ENCODE measurements around the gene KRT32.
"Not testable (repeated sequence)": the region's sequence is repeated elsewhere in the genome, so short reads cannot be mapped to it uniquely, and the experiment has no call there.

Gene KRT32

GRCh38 chr17:41434415-41434814 lies 32.8 kb downstream of the KRT32 start:
- TF ChIP-seq CTCF (IDR thresholded peaks at IDR 0.05; ENCODE audit: low read depth, low read length, missing control alignments): no peak
- H3K4me3 ChIP-seq (ENCODE audit: low read depth, low read length): no peak overlapping the region
- no peak for DNase-seq (ENCODE audit: low read depth)

GRCh38 chr17:41434005-41434404 lies 33.2 kb downstream of the KRT32 start:
- DNase-seq (ENCODE audit: low read depth): no peak
- TF ChIP-seq CTCF (IDR thresholded peaks at IDR 0.05; ENCODE audit: low read depth, low read length, missing control alignments): no peak
- H3K4me3 ChIP-seq (ENCODE audit: low read depth, low read length): no peak overlapping the region

- no peak for TF ChIP-seq CTCF (IDR thresholded peaks at IDR 0.05; ENCODE audit: low read depth, low read length, missing control alignments)
- no peak for DNase-seq (ENCODE audit: low read depth)
Observed at GRCh38 chr17:41433586-41433985, 33.6 kb downstream of the KRT32 start.

GRCh38 chr17:41430376-41430775 lies 36.8 kb downstream of the KRT32 start:
- not testable (repeated sequence) for DNase-seq (ENCODE audit: low read depth); H3K4me3 ChIP-seq (ENCODE audit: low read depth, low read length)

More at GRCh38 chr17:41433586-41433985, 33.6 kb downstream of the KRT32 start:
- H3K4me3 ChIP-seq (ENCODE audit: low read depth, low read length): no peak overlapping the region

- no peak for DNase-seq (ENCODE audit: low read depth)
- no peak overlapping the region for H3K4me3 ChIP-seq (ENCODE audit: low read depth, low read length)
- TF ChIP-seq CTCF (IDR thresholded peaks at IDR 0.05; ENCODE audit: low read depth, low read length, missing control alignments): no peak
Observed at GRCh38 chr17:41429667-41430066, 37.5 kb downstream of the KRT32 start.

GRCh38 chr17:41428591-41429291 lies 38.4 kb downstream of the KRT32 start:
- no peak for TF ChIP-seq CTCF (IDR thresholded peaks at IDR 0.05; ENCODE audit: low read depth, low read length, missing control alignments)
- no peak overlapping the region for H3K4me3 ChIP-seq (ENCODE audit: low read depth, low read length)
- DNase-seq (ENCODE audit: low read depth): no peak

GRCh38 chr17:41424111-41424635 lies 43.0 kb downstream of the KRT32 start, which contains the start of gene KRT37:
KRT37 (minus strand) TSS chr17:41424585; CDS start chr17:41424523, 62 bp downstream.
- no peak for DNase-seq (ENCODE audit: low read depth)

GRCh38 chr17:41422586-41422985 lies 44.6 kb downstream of the KRT32 start:
- not testable (repeated sequence) for DNase-seq (ENCODE audit: low read depth); H3K4me3 ChIP-seq (ENCODE audit: low read depth, low read length)

More at GRCh38 chr17:41424111-41424635, 43.0 kb downstream of the KRT32 start, which contains the start of gene KRT37:
- no peak within 1 kb of the TSS for H3K4me3 ChIP-seq (ENCODE audit: low read depth, low read length)
- no peak for TF ChIP-seq CTCF (IDR thresholded peaks at IDR 0.05; ENCODE audit: low read depth, low read length, missing control alignments)

Data from GM12864 (cell line).